ENCODE results near the gene RFESD. TPM values are rescaled to one million over a fixed set of nuclear protein-coding genes. Genes with fewer than 3 reads are reported as not detected.
A peak's percentile ranks its signal among the peaks of the same experiment; 100 is the strongest.

The RFESD gene
- total RNA-seq, 2 donors from 2014 or later: 4.0 to 14.8 TPM

DNA sequence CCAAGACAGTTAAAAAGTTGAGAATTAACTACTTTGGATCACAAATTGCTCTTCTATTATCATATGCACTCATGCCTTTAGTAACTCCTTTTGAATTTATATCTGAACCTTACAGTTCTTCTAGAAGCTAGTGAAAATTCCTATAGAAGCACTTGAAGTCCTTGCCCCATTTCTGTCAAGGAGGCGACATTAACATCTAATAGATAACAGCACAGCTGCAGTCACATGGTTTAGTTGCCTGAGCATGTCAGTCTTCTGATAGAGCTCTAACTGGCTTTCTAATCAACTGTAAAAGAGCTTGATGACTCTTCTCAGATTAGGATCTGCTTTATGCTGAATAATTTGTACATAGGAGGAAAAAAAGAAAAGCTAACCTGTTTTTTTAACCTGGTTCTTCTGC, 9.0 kb downstream of the RFESD start:
- H3K4me1 ChIP-seq (replicated peaks): no peaks in the 10 kb centered on the region
- WGBS: 42% methylated on average over 1 of the region's 1 CpG
- TF ChIP-seq, protein P1, sequence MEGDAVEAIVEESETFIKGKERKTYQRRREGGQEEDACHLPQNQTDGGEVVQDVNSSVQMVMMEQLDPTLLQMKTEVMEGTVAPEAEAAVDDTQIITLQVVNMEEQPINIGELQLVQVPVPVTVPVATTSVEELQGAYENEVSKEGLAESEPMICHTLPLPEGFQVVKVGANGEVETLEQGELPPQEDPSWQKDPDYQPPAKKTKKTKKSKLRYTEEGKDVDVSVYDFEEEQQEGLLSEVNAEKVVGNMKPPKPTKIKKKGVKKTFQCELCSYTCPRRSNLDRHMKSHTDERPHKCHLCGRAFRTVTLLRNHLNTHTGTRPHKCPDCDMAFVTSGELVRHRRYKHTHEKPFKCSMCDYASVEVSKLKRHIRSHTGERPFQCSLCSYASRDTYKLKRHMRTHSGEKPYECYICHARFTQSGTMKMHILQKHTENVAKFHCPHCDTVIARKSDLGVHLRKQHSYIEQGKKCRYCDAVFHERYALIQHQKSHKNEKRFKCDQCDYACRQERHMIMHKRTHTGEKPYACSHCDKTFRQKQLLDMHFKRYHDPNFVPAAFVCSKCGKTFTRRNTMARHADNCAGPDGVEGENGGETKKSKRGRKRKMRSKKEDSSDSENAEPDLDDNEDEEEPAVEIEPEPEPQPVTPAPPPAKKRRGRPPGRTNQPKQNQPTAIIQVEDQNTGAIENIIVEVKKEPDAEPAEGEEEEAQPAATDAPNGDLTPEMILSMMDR (IDR thresholded peaks at IDR 0.05): no peak
- TF ChIP-seq POLR2A (IDR thresholded peaks at IDR 0.05) (no peak), POLR2AphosphoS5 (IDR thresholded peaks at IDR 0.05) (no peak)
- no peak overlapping the region for H3K27ac ChIP-seq
- H3K9me3 ChIP-seq: no peaks in the 10 kb centered on the region
- no peak overlapping the region for H3K4me3 ChIP-seq
- DNase-seq (ENCODE audit: low spot score): no peak
- H3K27me3 ChIP-seq (replicated peaks; ENCODE audit: insufficient read depth): no peaks in the 10 kb centered on the region
- intact Hi-C loops (cut with DNase I): no loop called here
- H3K36me3 ChIP-seq: no peaks in the 10 kb centered on the region

DNA sequence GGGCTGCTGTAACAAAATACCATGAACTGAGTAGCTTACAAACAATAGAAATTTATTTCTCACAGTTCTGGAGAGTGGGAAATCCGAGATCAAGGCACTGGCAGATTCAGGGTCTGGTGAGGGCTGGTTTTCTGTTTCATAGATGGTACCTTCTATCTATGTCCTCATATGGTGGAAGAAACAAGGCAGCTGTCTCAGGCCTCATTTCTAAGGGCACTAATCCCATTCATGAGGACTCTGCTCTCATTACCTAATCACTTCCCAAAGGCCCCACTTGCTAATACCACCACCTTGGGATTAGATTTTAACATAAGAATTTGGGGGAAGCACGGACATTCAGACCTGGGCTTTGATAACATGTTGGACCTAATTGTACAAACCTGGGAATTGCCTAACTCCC, 13.5 kb downstream of the RFESD start:
- TF ChIP-seq, protein P1 (IDR thresholded peaks at IDR 0.05): no peak
- no peak for TF ChIP-seq POLR2AphosphoS5 (IDR thresholded peaks at IDR 0.05)
- no peak for TF ChIP-seq POLR2A (IDR thresholded peaks at IDR 0.05)
- H3K27me3 ChIP-seq (replicated peaks; ENCODE audit: insufficient read depth): no peaks in the 10 kb centered on the region
- H3K4me1 ChIP-seq (replicated peaks): no peaks in the 10 kb centered on the region
- intact Hi-C loops (cut with DNase I): no loop called here
- no peaks in the 10 kb centered on the region for H3K9me3 ChIP-seq
- no peaks in the 10 kb centered on the region for H3K36me3 ChIP-seq
- H3K4me3 ChIP-seq: no peak overlapping the region
- H3K27ac ChIP-seq: no peak overlapping the region
- no peak for DNase-seq (ENCODE audit: low spot score)
- WGBS: 82% methylated on average over 2 of the region's 2 CpGs

DNA sequence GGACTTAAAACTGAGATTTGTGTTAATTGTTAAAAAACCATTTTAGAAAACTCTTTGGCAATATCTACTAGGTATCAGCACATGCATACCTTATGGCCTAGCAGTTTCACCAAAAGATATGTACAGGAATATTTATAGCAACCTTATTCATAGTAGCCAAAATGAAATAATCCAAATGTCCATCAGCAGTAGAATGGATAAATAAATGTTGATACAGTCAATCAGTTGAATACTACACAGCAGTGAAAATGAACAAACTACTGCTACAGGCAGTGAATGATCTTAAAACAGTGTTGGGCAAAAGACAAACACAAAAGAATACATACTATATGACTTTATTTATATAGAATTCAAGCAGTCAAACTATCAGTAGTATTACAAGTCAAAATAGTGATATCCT, 16.4 kb downstream of the RFESD start:
- Histone ChIP-seq H3K27ac (no peak overlapping the region), H3K27me3 (replicated peaks; ENCODE audit: insufficient read depth) (no peaks in the 10 kb centered on the region), H3K36me3 (no peaks in the 10 kb centered on the region), H3K9me3 (no peaks in the 10 kb centered on the region), H3K4me3 (no peak overlapping the region), H3K4me1 (replicated peaks) (no peaks in the 10 kb centered on the region)
- DNase-seq (ENCODE audit: low spot score): no peak
- TF ChIP-seq, protein P1 (IDR thresholded peaks at IDR 0.05): no peak
- TF ChIP-seq POLR2A (IDR thresholded peaks at IDR 0.05) (no peak), POLR2AphosphoS5 (IDR thresholded peaks at IDR 0.05) (no peak)
- intact Hi-C loops (cut with DNase I): no loop called here

DNA sequence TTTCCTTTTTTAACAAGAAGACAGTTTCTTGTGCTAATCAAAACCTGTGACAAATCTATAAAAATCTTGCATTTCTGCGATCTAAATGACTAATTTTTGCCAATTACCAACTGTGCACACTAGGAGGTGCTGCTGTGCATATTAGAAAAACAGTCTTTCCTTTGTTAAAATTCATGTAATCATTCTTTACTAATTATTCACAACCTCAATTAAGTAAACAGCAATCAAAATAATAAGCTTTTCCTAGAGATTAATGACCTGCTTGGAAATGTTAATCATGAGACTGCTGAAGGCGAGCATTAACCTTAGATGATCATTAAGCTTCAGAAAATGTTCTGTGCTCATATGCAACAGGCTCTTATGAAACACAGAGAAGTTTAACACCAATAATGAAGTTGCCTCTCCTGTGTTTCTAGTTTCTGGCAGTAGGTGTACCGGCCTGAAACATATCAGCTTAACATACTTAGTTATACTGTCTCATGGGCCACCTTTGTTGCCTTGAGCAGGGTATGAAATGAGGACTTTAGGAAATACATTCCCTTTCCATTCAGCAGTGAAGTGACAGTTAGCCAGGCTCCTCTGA, 17.7 kb downstream of the RFESD start:
- no peaks in the 10 kb centered on the region for H3K9me3 ChIP-seq
- H3K27me3 ChIP-seq (replicated peaks; ENCODE audit: insufficient read depth): no peaks in the 10 kb centered on the region
- TF ChIP-seq, protein P1 (IDR thresholded peaks at IDR 0.05): peak; percentile 62 to 93 (median 80)
- TF ChIP-seq POLR2AphosphoS5 (IDR thresholded peaks at IDR 0.05): peak; percentile 55
- TF ChIP-seq POLR2A (IDR thresholded peaks at IDR 0.05): no peak
- no peaks in the 10 kb centered on the region for H3K36me3 ChIP-seq
- intact Hi-C loops (cut with DNase I): no loop called here
- 5% methylated on average over 3 of the region's 3 CpGs for WGBS
- no peaks in the 10 kb centered on the region for H3K4me1 ChIP-seq (replicated peaks)
- H3K27ac ChIP-seq: peak overlapping the region; percentile 55 to 75
- H3K4me3 ChIP-seq: no peak overlapping the region
- DNase-seq (ENCODE audit: low spot score): no peak

DNA sequence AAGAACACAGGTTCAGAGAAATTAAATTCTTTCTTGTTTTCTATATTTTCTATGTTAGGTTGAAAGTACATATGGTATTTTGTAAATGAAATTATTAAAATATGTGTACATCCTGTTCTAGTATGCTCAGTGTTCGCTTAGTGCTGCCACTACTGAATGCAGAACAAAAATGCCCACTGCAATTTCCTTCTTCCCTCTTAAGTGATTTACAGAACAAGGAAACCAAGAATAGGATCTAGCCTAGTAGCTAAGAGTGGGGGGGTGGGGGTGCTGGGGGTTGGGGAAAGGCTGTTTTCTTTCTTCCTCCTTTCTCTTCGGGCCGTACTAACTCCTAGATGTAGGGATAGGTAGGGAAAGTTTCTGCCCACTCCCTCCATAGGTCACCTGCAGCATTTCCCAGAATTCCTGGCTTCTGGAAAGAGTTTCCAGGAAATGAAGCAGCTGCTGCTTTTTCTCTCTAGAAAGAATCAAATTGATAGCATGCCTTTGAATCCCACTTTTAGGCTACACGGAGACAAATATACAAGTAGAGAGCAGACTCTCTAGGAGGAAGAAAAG, 20.6 kb downstream of the RFESD start:
- TF ChIP-seq POLR2A (IDR thresholded peaks at IDR 0.05): no peak
- TF ChIP-seq POLR2AphosphoS5 (IDR thresholded peaks at IDR 0.05): no peak
- TF ChIP-seq, protein P1 (IDR thresholded peaks at IDR 0.05): no peak
- intact Hi-C loops (cut with DNase I): loop anchor here (5.0 kb wide), 3 partner anchors 65 to 175 kb away; partner anchors contain the start of gene RHOBTB3
- no peaks in the 10 kb centered on the region for H3K27me3 ChIP-seq (replicated peaks; ENCODE audit: insufficient read depth)

More for the DNA sequence above, 20.6 kb downstream of the RFESD start:
- no peak overlapping the region for H3K4me3 ChIP-seq
- no peak overlapping the region for H3K27ac ChIP-seq
- no peak for DNase-seq (ENCODE audit: low spot score)
- 80% methylated on average over 4 of the region's 4 CpGs for WGBS
- H3K36me3 ChIP-seq: no peaks in the 10 kb centered on the region
- no peaks in the 10 kb centered on the region for H3K9me3 ChIP-seq
- no peaks in the 10 kb centered on the region for H3K4me1 ChIP-seq (replicated peaks)
